Kidney capillary endothelial cell (primary cell): ENCODE data around the gene RRP1.

Experiments
- DNase-seq: peaks from one replicate; pipeline ENCODE4 v3.0.0-alpha.2; 2018; ENCODE audit warnings: low spot score

RRP1 gene

GRCh38 chr21:43777953-43778352 is 11.4 kb upstream of the RRP1 start:
- no peak for DNase-seq

GRCh38 chr21:43778469-43779335 is 10.7 kb upstream of the RRP1 start:
- DNase-seq = no peak

GRCh38 chr21:43779660-43780059 is 9.7 kb upstream of the RRP1 start:
- no peak for DNase-seq

GRCh38 chr21:43781846-43782245 is 7.5 kb upstream of the RRP1 start:
- no peak for DNase-seq

DNA sequence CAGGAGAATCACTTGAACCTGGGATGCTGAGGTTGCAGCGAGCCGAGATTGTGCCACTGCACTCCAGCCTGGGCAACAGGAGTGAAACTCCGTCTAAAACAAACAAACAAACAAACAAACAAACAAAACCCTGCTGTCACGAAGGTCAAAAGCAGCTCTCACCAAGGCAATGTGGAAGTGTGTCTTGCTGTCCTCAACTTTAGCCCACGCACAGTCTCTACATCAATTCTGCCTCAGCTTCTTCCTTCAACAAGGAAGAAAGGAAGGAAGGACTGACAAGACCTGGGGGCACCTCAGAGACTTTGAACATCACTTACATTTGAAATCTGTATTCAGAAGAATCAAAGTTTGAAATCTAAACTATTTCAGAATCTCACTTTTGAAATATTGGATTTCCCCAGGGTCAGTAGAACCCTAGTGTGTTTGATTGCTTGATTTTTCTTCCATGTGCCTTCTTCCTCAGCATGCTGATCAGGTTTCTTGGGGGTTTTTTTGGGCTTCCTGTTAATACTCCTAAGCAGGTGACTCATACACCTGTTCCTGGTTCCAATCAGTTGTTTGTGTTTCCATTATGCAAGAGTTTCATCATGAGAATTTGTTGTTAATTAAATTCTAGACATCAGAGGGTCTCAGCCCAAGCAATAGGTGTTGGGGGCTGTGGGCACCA is 6.8 kb upstream of the RRP1 start:
- DNase-seq = no peak

GRCh38 chr21:43783098-43783700 is 6.2 kb upstream of the RRP1 start:
- no peak for DNase-seq

GRCh38 chr21:43785134-43785533 is 4.2 kb upstream of the RRP1 start:
- DNase-seq = no peak

- no peak for DNase-seq
Measured at GRCh38 chr21:43786300-43786806, 3.0 kb upstream of the RRP1 start.

DNA sequence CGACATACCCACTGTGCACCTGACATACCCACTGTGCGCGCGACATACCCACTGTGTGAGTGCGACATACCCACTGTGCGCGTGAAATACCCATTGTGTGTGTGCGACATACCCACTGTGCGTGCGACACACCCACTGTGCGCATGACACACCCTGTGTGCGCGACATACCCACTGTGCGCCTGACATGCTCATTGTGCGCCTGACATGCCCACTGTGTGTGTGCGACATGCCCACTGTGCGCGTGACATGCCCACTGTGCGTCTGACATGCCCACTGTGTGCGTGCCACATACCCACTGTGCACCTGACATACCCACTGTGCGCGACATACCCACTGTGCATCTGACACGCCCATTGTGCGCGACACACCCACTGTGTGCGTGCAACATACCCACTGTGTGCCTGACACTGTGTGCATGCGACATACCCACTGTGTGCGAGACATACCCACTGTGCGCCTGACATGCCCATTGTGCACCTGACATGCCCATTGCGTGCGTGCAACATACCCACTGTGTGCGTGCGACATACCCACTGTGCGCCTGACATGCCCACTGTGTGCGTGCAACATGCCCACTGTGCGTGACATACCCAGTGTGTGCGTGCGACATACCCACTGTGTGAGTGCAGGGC is 2.5 kb upstream of the RRP1 start:
- no peak for DNase-seq

GRCh38 chr21:43790010-43790524 is 690 bp downstream of the RRP1 start:
- no peak for DNase-seq

DNA sequence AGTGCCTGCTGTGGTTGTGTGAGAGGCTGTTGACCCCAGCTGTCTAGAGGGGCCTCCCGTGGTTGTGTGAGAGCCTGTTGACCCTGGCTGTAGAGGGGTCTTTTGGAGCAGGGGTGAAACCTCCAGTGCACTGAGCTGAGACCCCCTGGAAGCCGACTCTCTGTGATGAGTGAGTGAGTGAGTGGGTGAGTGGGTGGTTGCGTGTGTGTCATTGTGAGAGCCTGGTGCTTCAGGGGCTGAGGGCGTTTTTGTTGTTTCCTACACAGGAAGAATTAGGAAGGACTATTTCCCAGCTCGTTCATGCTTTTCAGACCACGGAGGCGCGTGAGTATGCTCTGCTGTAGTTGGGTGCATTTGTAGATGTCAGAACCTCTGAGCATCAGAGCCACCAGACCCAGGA is 3.0 kb downstream of the RRP1 start:
- DNase-seq = no peak

DNA sequence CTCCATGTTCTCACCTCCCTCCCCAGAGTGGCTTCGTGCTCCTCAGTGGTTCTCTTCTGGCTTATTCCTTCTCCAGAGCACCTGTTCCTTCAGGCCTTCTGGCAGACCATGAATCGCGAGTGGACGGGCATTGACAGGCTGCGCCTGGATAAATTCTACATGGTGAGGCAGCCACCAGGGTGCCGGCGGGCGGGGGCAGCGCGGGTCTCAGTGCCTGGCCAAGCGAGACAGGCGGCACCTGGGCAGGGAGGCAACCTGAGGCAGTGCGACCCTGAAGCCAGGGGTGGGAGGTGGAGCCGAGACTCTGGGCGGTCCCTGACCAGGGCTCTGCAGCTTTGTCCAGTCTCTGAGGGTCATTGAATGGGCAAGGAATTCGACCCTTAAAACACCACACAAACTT is 3.9 kb downstream of the RRP1 start:
- no peak for DNase-seq

GRCh38 chr21:43794311-43794710 is 4.9 kb downstream of the RRP1 start:
- no peak for DNase-seq

DNA sequence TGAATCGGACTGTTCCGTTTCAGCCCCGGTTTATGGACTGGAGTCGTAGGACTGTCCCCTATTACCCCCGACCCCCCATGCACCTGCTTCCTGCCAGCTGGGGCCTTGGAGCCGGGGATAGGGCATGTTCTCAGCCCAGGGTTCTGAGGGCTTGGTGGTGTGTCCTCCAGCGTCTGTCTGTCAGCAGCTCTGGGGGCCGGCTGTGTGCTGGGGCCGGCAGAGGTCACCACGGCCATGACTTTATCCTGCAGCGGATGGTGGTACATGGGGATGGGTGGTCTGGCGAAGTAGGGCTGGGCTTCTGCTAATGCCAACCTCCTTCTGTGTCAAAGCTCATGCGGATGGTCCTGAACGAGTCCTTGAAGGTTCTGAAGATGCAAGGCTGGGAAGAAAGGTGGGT is 5.5 kb downstream of the RRP1 start:
- no peak for DNase-seq

GRCh38 chr21:43797415-43797814 is 8.0 kb downstream of the RRP1 start:
- no peak for DNase-seq

DNA sequence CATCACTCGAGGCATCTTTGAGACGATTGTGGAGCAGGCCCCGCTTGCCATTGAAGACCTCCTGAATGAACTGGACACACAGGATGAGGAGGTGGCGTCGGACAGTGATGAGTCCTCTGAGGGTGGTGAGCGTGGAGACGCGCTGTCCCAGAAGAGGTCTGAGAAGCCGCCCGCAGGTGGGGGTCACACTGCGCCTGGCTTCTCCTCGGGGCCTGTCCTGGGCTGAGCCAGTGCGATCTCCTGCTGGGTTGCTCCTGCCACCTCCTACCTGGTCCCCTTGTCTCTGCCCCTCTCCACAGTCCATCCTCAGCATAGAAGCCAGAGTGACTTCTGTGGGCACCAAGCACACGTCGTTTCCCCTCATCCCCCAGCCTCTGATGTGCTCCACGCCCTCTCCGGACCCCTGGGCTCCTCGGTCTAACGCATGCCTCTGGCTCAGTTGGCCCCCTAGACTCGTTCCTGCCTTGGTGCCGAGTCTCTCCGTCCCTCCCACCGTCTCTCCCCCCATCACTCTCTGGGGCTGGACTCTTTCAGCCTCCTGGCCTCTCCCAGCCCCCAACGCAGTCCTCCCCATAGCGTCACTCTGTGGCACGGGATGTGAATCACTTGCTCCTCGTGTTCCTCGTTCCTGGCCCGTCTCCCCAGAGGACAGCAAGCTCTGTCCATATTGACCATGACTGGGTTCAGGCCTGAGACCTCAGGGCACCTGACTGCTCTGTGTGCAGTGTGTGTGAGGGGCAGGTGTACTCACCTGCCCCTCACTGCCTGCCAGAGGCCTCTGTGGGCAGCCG is 8.7 kb downstream of the RRP1 start:
- no peak for DNase-seq

- no peak for DNase-seq
Measured at GRCh38 chr21:43799301-43799840, 10.0 kb downstream of the RRP1 start.

DNA sequence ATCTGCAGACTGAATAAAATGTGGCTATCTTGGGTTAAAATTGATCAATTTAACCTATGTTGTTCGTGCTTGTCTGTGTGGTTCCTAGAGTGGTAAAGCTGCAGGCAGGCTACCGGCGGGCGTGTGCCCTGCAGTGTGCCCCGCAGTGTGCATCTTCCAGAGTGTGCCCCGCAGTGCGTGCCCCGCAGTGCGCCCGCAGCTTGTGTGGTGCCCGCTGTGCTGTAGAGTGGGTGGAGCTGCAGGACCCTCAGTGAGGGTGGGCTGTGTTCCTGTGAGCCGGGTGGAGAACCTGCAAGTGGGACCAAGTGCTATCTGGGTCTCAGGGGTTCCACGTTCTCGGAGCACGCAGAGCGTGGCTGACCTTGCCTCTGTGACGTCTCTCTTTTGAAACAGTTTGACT is 10.7 kb downstream of the RRP1 start:
- DNase-seq = no peak

- no peak for DNase-seq
Measured at GRCh38 chr21:43800566-43800965, 11.2 kb downstream of the RRP1 start.

DNA sequence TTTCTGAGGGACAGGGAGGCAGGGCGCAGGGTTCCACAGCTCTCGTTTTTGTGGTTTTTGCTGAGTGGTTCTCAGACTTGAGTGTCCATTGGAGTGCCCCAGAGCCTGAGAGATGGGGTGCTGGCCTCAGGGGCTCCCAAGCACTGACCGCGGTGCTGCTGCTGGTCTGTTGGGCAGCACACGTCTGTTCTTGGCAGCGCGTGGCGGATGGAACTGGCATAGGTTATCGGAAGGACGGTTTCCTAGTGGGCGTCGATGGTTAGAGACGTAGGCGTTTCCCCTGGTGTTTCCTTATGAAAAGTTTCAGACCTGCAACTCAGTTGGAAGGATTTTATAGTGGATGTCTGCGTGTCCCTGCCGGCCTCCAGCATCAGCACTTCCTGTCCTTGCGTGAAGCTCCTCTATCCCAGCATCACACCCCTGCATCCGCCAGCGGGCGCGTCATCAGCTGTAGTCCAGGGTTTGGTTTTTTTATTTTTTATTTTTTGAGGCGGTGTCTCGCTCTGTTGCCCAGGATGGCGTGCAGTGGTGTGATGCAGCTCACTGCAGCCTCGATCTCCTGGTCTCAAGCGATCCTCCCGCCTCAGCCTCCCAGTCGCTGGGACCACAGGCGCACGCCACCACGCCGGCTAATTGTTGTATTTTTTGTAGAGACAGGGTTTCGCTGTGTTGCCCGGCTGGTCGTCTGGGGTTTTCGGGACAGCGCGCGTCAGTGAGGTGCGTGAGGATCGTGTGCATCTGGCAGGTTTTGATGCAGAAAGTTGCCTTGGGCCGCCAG is 11.8 kb downstream of the RRP1 start:
- no peak for DNase-seq
